ENCODE measurements around the gene PTPRU. TPM values are rescaled to one million over a fixed set of nuclear protein-coding genes. Genes with fewer than 3 reads are reported as not detected.

The PTPRU gene
- total RNA-seq, 1 donor from 2014 or later: 17.2 TPM

- peak; percentile 68 for DNase-seq (ENCODE audit: low spot score)
These were observed 7.5 kb downstream of the PTPRU start for GRCh38 chr1:29243871-29244200.

GRCh38 chr1:29245261-29245660, 8.9 kb downstream of the PTPRU start:
- DNase-seq (ENCODE audit: low spot score): peak; percentile 60

GRCh38 chr1:29245876-29246275, 9.6 kb downstream of the PTPRU start:
- DNase-seq (ENCODE audit: low spot score): peak; percentile 41

DNA sequence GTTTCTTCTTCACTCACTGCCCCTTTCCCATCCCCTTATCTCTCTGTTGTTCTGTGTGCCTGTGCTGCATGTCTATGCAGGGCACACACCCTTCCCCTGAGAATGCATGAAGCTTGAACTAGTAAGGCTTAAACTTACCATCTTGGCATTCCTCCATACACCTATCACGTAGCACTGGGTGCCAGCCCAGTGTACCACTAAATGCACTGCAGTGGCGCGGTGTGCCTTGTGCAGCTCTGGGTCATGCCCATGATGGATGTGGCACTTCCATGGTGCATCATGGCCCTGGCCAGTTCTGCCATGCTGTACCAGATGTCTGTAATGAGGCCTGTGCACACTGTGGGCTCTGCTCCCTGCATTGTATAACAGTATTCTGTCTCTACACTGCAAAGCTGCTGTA, 10.7 kb downstream of the PTPRU start:
- DNase-seq (ENCODE audit: low spot score): peak; percentile 53

DNA sequence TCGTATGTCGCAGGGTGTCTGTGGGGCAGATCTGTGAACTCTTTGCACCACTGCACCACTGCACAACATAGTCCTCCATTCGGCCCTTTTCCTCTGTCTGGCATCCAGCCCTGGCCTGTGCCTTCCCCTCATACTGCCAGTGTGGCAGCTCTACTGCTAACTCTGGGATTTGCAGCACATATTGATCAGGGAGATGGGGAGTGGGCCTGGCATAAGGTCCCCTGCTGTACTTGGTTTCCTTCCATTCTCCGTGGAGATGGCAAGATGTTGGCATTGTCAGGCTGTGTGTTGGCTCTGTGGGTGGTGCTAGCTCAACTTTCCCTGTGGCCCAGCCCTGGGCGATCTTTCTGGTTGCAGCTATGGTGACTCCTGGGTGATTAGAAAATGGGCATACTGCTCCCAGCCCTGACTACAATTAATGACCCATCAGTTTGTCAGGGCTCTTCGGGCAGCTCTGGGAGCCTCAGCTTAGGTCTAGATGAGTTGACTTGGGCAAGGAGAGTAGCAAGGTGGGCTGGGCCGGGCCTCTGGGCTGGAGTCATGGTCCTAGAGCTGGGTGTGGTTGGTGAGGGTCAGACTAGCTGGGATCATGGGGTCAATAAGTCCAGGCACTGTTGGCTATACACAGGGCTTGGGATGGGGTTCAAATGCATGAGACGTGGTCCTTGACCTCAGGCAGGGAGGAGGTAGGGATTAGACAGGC, 11.4 kb downstream of the PTPRU start:
- DNase-seq (ENCODE audit: low spot score): peak; percentile 65

DNA sequence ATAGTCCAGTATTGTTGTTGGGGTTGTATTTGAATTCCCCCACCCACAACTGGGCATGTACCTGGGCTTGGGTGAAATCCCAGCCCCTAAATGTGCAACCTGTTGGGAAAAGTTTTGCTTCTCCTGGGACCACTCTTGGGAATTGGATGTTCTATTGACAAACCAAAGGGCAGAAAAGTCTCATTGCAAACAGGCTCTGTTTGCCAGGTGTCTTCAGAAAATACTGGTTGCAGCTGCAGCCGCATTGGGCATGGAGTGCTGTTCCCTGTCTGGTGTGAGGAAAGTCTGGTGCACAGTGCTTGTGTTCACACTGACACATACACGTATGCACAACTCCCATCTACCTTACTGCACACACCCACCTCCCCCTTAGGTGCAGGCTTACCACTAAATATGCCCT, 12.1 kb downstream of the PTPRU start:
- DNase-seq (ENCODE audit: low spot score): peak; percentile 4

GRCh38 chr1:29249170-29249691, 12.9 kb downstream of the PTPRU start:
- DNase-seq (ENCODE audit: low spot score): peak; percentile 68

DNA sequence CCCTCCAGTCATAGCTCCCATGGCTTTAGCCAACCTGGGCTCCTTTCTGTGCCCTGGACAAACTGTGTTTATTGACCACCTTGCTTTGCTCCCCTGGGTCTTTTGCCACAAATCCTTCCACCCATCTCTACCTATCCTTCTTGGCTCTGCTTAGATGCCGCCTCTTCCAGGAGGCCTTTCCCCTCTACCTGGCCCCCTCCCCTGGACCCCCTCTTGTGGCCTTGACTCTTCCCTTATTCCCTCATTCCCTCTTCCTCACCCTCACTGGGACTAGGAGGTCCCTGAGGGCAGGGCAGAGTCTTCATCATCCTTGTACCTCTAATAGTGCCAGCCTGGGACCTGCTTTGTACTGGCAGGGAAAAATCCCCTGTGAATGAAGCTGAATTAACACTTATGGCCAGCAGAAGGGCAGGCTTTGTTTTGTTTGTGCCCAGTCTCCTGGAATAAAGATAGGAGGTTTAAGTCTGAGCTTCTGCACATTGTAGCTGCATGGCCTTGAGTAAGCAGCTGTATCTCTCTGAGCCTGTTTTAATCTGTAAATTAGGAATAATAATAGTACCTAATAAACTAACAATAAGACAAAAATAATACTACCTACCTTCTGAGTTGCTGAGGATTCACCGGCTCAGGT, 13.7 kb downstream of the PTPRU start:
- peak; percentile 57 for DNase-seq (ENCODE audit: low spot score)

GRCh38 chr1:29251164-29252124, 15.1 kb downstream of the PTPRU start:
- DNase-seq (ENCODE audit: low spot score): peak; percentile 64

DNA sequence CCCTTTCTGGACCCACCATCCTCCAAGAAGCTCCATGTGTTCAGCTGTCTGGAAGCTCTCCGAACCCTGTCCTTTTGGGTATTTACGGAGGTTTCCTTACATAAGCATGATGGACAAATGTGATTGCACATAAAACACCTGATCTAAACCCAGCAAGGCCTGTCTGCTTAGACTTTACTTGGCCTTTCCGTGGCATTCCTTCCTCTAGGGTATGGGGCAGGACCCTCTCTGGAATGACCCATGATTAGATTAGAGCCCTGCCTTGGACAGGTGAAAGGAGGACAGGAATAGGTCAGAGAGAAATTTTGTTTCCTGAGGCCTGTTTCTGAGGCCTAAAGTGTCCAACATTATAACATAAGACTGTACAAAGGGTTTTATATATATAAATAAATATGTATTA, 16.9 kb downstream of the PTPRU start:
- DNase-seq (ENCODE audit: low spot score): no peak

- DNase-seq (ENCODE audit: low spot score): peak; percentile 39
These were observed 18.0 kb downstream of the PTPRU start for GRCh38 chr1:29254346-29254745.

GRCh38 chr1:29255134-29255666, 18.9 kb downstream of the PTPRU start:
- DNase-seq (ENCODE audit: low spot score): peak; percentile 57

DNA sequence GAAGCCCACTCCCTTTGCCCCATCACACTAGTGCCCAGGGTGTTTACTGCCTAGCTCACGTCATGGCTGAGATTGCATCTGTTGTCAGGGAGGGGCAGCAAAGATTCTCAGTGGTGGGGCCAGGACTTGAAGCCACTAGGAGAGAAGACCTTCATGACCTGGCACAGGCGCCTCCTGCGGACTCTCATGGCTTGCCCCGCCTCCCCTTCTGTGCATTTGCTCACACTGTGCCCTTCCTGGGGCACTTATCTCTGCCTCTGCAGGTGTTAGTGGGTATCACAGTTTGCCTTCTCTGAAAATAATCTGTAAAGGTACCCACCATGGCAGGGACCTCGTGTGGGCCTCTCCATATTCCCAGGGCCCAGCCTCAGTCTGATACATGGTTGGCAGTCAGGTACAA, 20.1 kb downstream of the PTPRU start:
- peak; percentile 87 for DNase-seq (ENCODE audit: low spot score)

DNA sequence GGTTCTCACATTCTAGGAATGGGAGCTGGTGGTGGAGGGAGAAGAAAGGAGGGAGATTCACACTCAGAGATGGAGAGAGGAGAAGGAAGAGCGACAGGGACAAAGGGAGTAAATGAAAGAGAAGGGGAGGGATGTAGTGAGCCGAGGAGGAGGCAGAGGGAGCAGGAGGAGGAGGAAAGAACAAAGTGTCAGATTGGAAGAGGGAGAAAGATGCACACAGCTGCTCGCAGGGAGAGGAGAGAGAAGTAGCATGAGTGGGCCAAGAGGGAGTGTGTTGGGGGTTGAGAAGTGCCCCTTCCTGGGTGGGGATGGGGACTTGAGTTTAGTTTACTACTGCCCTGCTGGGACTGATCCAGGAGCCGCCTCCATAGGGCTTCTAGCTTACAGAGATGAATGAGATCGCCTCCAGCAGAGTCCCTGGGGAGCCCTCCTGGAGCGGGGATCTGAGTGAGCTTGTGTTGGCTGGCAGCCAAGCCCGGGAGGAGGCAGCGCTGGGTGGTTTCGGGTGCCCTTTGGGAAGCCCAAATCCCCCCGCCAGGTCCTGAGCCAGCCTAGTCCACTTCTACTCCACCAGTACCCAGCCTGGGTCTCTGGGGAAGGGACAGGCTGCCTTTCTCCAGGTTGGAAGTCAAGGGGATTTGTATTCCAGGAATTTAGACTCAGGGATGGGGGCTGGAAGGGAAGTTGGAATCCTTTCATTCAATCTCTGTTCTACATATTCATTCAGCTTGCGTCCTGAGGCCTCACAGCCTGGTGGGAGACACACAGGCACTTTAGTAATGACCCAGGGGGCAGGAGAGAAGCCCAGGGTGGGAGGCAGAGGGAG, 20.9 kb downstream of the PTPRU start:
- peak; percentile 88 for DNase-seq (ENCODE audit: low spot score)

DNA sequence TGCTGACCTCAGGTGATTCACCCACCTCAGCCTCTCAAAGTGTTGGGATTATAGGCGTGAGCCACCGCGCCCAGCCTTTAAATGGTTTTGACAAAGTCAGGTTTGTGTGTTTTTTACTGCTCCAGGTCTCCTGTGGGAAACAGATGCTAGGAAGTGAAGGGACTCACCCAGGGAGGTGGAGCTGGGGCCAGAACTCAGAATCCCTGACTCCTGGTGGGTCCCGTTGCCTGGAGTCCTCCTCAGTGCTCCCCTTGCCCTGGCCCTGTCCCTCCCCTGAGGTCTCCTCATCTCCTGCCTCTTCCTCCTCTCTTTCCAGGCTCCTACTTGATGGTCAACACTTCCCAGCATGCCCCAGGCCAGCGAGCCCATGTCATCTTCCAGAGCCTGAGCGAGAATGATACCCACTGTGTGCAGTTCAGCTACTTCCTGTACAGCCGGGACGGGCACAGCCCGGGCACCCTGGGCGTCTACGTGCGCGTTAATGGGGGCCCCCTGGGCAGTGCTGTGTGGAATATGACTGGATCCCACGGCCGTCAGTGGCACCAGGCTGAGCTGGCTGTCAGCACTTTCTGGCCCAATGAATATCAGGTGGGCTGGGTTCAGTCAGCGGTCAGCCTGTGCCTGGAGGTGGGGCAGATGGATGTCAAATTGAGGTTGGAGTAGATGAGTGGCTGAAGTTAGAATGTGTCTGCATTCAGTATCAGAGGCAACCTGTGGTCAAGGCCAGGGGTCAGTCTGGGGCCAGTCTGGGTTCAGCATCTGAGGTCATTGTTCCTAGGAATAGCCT, 22.1 kb downstream of the PTPRU start:
- DNase-seq (ENCODE audit: low spot score): peak; percentile 80

- DNase-seq (ENCODE audit: low spot score): peak; percentile 88
These were observed 22.9 kb downstream of the PTPRU start for GRCh38 chr1:29258976-29259801.

DNA sequence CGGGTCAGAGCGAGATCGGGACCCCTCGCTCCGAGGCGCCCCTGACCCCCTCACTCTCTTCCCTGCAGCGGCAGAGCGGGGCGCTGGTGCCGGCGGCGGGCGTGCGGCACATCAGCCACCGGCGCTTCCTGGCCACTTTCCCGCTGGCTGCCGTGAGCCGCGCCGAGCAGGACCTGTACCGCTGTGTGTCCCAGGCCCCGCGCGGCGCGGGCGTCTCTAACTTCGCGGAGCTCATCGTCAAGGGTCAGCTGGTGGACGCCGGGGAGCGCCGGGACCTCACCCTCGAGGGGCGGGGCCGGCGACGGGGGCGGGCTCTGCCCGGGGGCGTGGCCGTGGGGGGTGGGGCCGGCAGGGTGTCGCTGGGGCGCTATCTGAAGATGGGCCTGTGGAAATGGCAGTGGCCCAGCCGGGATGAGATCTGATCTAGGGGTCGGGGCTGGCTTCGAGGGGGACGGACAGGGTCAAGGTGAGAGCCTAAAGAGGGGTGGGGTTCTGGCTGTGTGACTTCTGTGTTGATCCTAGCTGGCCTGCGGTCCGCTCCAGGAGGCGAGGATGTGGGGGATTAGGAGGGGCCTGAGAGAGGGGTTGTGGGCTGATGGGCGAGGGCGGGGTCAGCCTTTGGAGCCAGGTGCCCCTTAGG, 23.6 kb downstream of the PTPRU start:
- DNase-seq (ENCODE audit: low spot score): peak; percentile 90

DNA sequence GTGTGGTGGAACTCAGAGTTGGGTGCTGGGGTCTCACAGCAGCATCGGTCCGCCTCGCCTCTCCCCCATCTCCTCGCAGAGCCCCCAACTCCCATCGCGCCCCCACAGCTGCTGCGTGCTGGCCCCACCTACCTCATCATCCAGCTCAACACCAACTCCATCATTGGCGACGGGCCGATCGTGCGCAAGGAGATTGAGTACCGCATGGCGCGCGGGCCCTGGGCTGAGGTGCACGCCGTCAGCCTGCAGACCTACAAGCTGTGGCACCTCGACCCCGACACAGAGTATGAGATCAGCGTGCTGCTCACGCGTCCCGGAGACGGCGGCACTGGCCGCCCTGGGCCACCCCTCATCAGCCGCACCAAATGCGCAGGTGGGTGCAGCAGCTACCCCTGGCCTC, 24.2 kb downstream of the PTPRU start:
- DNase-seq (ENCODE audit: low spot score): no peak

Measured in mesenteric fat pad (tissue), 1 donor.